MM.1S (cell line): ENCODE measurements around the gene CIB1.
A peak's percentile ranks its signal among the peaks of the same experiment; 100 is the strongest.

Source experiments
- DNase-seq: peaks from one replicate; pipeline ENCODE4 v3.0.0-alpha.2; 2015
- H2AFZ ChIP-seq: fragments of 300-600 bp; sonication (generic); 2 replicates; pipeline ENCODE4 v1.6.0; 2016; ENCODE audit warnings: antibody characterized with exemption, low read length
- H3F3A ChIP-seq: fragments of 300-600 bp; sonication (generic); 2 replicates; pipeline ENCODE4 v1.6.1; 2016; ENCODE audit warnings: mild to moderate bottlenecking, antibody characterized with exemption, low read length, moderate library complexity, mixed read lengths; ENCODE audit not compliant: insufficient read depth
- H3K27ac ChIP-seq: fragments of 300-600 bp; sonication (generic); 2 replicates; pipeline ENCODE4 v1.5.1; 2016; ENCODE audit warnings: mild to moderate bottlenecking, low read length
- H3K27me3 ChIP-seq: fragments of 300-600 bp; sonication (generic); replicated peaks from 2 replicates; pipeline ENCODE4 v1.6.0; 2016; ENCODE audit warnings: low read length; ENCODE audit not compliant: insufficient read depth
- H3K36me3 ChIP-seq: fragments of 300-600 bp; sonication (generic); replicated peaks from 2 replicates; pipeline ENCODE4 v1.6.1; 2016; ENCODE audit warnings: mild to moderate bottlenecking, low read length, mixed read lengths; ENCODE audit not compliant: insufficient read depth
- H3K4me1 ChIP-seq: fragments of 300-600 bp; sonication (generic); 2 replicates; pipeline ENCODE4 v1.6.1; 2016; ENCODE audit warnings: low read length, mixed read lengths
- H3K4me2 ChIP-seq: fragments of 300-600 bp; sonication (generic); 2 replicates; pipeline ENCODE4 v1.6.0; 2016; ENCODE audit warnings: low read depth, low read length
- H3K4me3 ChIP-seq: fragments of 300-600 bp; sonication (generic); 2 replicates; pipeline ENCODE4 v1.5.1; 2016; ENCODE audit warnings: low read length, mixed read lengths
- H3K79me2 ChIP-seq: fragments of 300-600 bp; sonication (generic); 2 replicates; pipeline ENCODE4 v1.6.1; 2016; ENCODE audit warnings: mixed run types, low read length, mixed read lengths
- H3K9ac ChIP-seq: fragments of 300-600 bp; sonication (generic); 2 replicates; pipeline ENCODE4 v1.6.1; 2016; ENCODE audit warnings: low read length, mixed read lengths
- H3K9me2 ChIP-seq: fragments of 300-600 bp; sonication (generic); replicated peaks from 2 replicates; pipeline ENCODE4 v1.6.1; 2016; ENCODE audit warnings: mild to moderate bottlenecking, low read length, mixed read lengths; ENCODE audit not compliant: insufficient read depth
- H3K9me3 ChIP-seq: fragments of 300-600 bp; sonication (generic); replicated peaks from 2 replicates; pipeline ENCODE4 v1.6.1; 2016; ENCODE audit warnings: mild to moderate bottlenecking, low read length, mixed read lengths; ENCODE audit not compliant: insufficient read depth
- H4K20me1 ChIP-seq: fragments of 300-600 bp; sonication (generic); 2 replicates; pipeline ENCODE4 v1.6.1; 2016; ENCODE audit warnings: mild to moderate bottlenecking, low read length, moderate library complexity, mixed read lengths; ENCODE audit not compliant: insufficient read depth
- CTCF ChIP-seq: fragments of 300-600 bp; sonication (generic); IDR thresholded peaks from 2 replicates; pipeline ENCODE4 v1.5.1; 2016; ENCODE audit warnings: antibody characterized with exemption, low read length, mixed read lengths
- EZH2 ChIP-seq: fragments of 300-600 bp; sonication (generic); optimal IDR thresholded peaks from 2 replicates; pipeline ENCODE3; 2017; ENCODE audit warnings: low read depth, mild to moderate bottlenecking, antibody characterized with exemption, low read length, mixed read lengths
- EZH2phosphoT487 ChIP-seq: fragments of 300-600 bp; sonication (generic); IDR thresholded peaks from 2 replicates; pipeline ENCODE4 v1.6.1; 2018; ENCODE audit warnings: antibody characterized with exemption, low read length

CIB1 gene

GRCh38 chr15:90239371-90239770 lies 5.6 kb upstream of the CIB1 start:
- Histone ChIP-seq H3K36me3 (no peaks in the 10 kb centered on the region), H3K9me3 (no peaks in the 10 kb centered on the region), H3F3A (peaks cover 6% of the 10 kb centered on the region; the same call in 1 of the 2 replicates)

DNA sequence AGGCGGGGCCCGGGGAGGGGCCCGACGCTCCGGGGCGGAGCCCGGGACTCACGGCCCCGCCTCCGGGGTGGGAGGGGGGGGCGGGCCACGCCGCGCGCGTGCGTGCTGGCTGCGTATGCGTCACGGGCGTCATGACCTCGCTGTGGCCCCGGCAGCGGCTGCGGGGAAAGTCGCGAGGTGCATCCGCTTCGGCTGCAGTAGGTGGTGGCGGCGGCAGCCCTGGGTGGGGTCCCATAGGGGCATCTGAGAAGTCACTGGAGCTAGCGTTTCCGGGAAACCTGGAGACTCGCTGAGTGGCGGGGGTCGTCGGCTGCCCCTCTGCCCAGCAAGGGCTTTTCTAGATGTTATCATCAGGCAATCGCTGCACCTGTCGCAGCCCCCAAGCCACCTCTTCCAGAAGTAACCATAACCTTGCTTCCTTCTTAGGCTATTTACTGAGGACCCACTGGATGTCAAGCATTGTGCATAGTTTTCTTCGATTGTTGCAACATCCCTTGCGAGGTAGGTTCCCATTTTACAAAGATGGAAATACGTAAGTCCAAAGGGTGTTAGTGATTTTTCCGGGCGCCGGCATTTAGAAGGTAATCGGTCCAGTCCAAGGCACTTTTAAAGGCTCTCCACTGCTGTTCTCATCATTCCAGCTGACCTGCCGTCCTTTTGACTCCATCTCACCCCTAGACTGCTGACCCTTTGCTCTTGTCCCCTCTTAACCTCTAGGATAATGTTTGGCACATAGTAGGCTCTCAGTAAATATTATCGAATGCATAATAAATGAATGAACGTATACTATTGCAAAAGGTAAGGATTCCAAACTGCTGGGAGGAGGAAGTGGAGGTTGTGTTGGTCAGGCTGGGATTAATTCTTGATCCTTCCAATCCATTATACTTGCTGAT lies 601 bp upstream of the CIB1 start, which contains the start of gene GDPGP1:
GDPGP1 (plus strand) TSS at position 114 of the 893 bp plus-strand sequence. CDS start 6,700 bp downstream, outside the sequence.
- H3K27ac ChIP-seq, result peak within 1 kb of the TSS; percentile 78
- no peaks in the 10 kb centered on the region for H3K9me2 ChIP-seq
- no peaks in the 10 kb centered on the region for H4K20me1 ChIP-seq
- 0 out of 2 replicates have a peak, but pooled peaks cover 3% of the 10 kb centered on the region for H3K36me3 ChIP-seq
- no peaks in the 10 kb centered on the region for H3K27me3 ChIP-seq
- peak within 1 kb of the TSS; percentile 91 for H3K4me2 ChIP-seq
- H3F3A ChIP-seq, result peaks cover 18% of the 10 kb centered on the region
- peak within 1 kb of the TSS; percentile 93 for H3K4me3 ChIP-seq
- peaks cover 11% of the 10 kb centered on the region for H3K79me2 ChIP-seq
- H3K4me1 ChIP-seq, result peaks cover 7% of the 10 kb centered on the region
- no peak for DNase-seq
- no peaks in the 10 kb centered on the region for H3K9me3 ChIP-seq
- TF ChIP-seq EZH2phosphoT487, result no peak
- TF ChIP-seq EZH2, result no peak
- no peak for TF ChIP-seq CTCF
- peak within 1 kb of the TSS; percentile 81 for H3K9ac ChIP-seq
- H2AFZ ChIP-seq, result peak within 1 kb of the TSS; percentile 95

More at GRCh38 chr15:90239371-90239770, 5.6 kb upstream of the CIB1 start:
- Histone ChIP-seq H3K4me1 (no peaks in the 10 kb centered on the region), H3K4me3 (no peak overlapping the region), H3K4me2 (no peak overlapping the region), H3K79me2 (no peaks in the 10 kb centered on the region), H3K27ac (no peak overlapping the region), H2AFZ (no peak overlapping the region), H3K9ac (no peak overlapping the region), H3K27me3 (no peaks in the 10 kb centered on the region), H4K20me1 (no peaks in the 10 kb centered on the region), H3K9me2 (no peaks in the 10 kb centered on the region)
- no peak for TF ChIP-seq EZH2phosphoT487
- TF ChIP-seq CTCF, result no peak
- TF ChIP-seq EZH2, result no peak
- DNase-seq, result no peak

DNA sequence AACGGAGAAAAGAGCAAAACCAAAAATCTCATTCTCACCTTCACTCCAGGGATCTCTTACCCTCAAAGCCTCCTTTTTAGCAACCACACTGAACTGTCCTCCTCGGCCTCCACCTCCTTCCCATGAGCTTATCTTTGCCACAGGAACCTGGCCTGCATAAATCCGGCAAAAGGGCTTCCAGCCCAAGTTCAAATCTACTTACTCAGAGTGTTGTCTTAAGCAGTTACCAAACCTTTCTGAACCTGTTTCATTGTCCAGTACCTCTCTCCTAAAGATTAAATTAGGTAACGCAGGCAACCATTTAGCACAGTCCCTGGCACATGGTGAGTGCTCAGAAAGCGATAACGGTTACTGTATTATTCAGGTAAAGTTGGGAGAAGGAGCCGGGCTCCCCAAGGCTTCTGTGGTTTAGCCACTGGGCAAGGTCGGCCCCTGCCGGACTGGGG lies 777 bp downstream of the CIB1 start:
- Histone ChIP-seq H3K79me2 (peaks cover 11% of the 10 kb centered on the region), H3K4me3 (peak overlapping the region; percentile 93), H3K9ac (peak overlapping the region; percentile 81), H3F3A (peaks cover 18% of the 10 kb centered on the region), H2AFZ (peak overlapping the region; percentile 91), H3K27me3 (no peaks in the 10 kb centered on the region), H3K36me3 (peaks cover 9% of the 10 kb centered on the region; the same call in 1 of the 2 replicates), H3K4me2 (peak overlapping the region; percentile 91), H3K9me2 (no peaks in the 10 kb centered on the region), H3K4me1 (peaks cover 7% of the 10 kb centered on the region), H4K20me1 (no peaks in the 10 kb centered on the region), H3K9me3 (no peaks in the 10 kb centered on the region), H3K27ac (peak overlapping the region; percentile 78; the same call in 1 of the 2 replicates)
- DNase-seq, result no peak
- TF ChIP-seq EZH2 (no peak), CTCF (peak; percentile 48)
